Loucy (cell line): Measurements from ENCODE around the gene CPSF4.

Experiments
- CTCF ChIP-seq: fragments of 200-600 bp; sonication (generic); conservative IDR thresholded peaks from 2 replicates; pipeline ENCODE4 v1.5.1; 2014; ENCODE audit warnings: mild to moderate bottlenecking, antibody characterized with exemption, low read length
- EZH2phosphoT487 ChIP-seq: fragments of 200-600 bp; IDR thresholded peaks from 2 replicates; pipeline ENCODE4 v1.6.1; 2018; ENCODE audit warnings: antibody characterized with exemption, mild to moderate bottlenecking, moderate library complexity, borderline replicate concordance

DNA sequence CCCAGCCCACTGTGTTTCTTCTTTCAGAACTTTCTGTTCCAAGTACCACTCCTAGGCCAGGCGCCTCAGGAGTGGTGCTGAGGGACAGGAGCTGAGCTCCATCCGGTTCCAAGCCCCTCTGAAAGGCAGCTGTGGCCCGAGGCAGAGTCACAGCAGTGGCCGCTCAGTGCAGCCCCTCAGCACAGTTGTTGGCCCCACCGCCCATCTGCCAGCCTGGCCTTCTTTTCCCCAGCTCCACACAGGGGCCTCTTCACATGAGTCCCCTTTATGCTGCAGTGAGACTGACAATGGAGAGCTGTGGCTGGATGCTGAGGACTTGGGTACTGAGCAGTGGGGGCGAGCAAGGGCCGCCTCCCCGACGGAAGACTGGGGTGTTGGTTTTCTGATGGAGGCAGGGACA, 20.5 kb upstream of the CPSF4 start:
- no peak for TF ChIP-seq CTCF
- TF ChIP-seq EZH2phosphoT487: no peak
